Glutamatergic neuron (in vitro differentiated cells): ENCODE data around the gene NIT1. TPM values are rescaled to one million over a fixed set of nuclear protein-coding genes. Genes with fewer than 3 reads are reported as not detected.

Source experiments
- DNase-seq: peaks from one replicate; pipeline ENCODE4 v3.0.0; 2022
- H3K27ac Mint-ChIP-seq: one replicate; pipeline ENCODE4 v1.8.0; 2020; ENCODE audit warnings: mild to moderate bottlenecking, mixed read lengths, inconsistent platforms; ENCODE audit not compliant: unreplicated experiment
- H3K27me3 Mint-ChIP-seq: one replicate; pipeline ENCODE4 v1.8.0; 2020; ENCODE audit warnings: mild to moderate bottlenecking, moderate library complexity, mixed read lengths, inconsistent platforms; ENCODE audit not compliant: unreplicated experiment
- H3K36me3 Mint-ChIP-seq: one replicate; pipeline ENCODE4 v1.8.0; 2020; ENCODE audit warnings: mild to moderate bottlenecking, mixed read lengths, inconsistent platforms; ENCODE audit not compliant: unreplicated experiment
- H3K4me1 Mint-ChIP-seq: one replicate; pipeline ENCODE4 v1.8.0; 2020; ENCODE audit warnings: mild to moderate bottlenecking, low read depth, mixed read lengths, inconsistent platforms; ENCODE audit not compliant: unreplicated experiment
- H3K4me3 Mint-ChIP-seq: one replicate; pipeline ENCODE4 v1.8.0; 2020; ENCODE audit warnings: mild to moderate bottlenecking, mixed read lengths, inconsistent platforms; ENCODE audit not compliant: unreplicated experiment
- H3K9me3 Mint-ChIP-seq: one replicate; pipeline ENCODE4 v1.8.0; 2020; ENCODE audit warnings: mild to moderate bottlenecking, moderate library complexity, mixed read lengths, inconsistent platforms; ENCODE audit not compliant: unreplicated experiment
- total RNA-seq: library from RNA; stranded (reverse); fragmentation: NEBNext Ultra II Directional; extraction: Animal tissue kit (Norgen Biotek cat#: 25700); gene quantifications from one replicate; pipeline ENCODE4 v1.2.1, GENCODE V29; 2021; ENCODE audit not compliant: unreplicated experiment
- TF ChIP-seq, protein P1 (sequence below): fragments of 200-600 bp; sonication (generic); IDR thresholded peaks from one replicate; pipeline ENCODE4 v1.5.0; 2021; ENCODE audit not compliant: partially characterized antibody, unreplicated experiment

The NIT1 gene
- total RNA-seq, 1 donor from 2014 or later = 40.2 TPM

DNA sequence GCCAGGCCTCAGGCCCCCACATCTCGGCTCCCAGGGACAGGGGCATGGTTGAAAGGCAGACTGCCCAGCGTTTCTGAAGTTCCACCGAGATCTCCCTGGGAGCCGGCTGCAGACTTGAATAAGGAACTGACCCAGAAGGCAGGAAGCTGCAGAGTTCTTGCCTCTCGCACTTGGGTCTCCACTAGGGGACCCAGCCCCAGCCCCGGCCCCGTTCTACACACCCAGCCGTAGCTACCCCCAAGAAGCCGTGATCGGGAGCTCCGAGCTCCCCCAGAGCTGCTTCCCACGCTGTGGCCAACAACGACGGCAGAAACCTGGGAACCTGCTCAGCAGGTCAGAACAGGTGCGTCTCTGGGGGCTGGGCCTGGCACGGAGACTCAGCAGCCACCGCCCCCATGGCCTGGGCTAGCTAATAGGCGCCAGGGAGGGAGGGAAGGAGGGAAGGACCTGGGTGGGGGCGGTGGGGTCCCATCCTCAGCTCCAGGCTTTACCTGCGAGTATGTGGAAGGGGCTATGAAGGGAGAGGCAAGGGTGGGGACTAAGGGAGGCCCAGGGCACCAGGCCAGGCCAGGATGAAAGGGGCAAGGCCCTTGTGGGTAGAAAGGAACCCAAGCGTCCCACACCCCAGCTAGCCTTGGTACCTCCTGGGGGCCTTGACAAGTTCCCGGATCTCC is 28.5 kb upstream of the NIT1 start, which contains the start of gene NECTIN4:
NECTIN4 (minus strand) TSS at position 308 of the 674 bp plus-strand sequence; CDS start at position 46, 262 bp downstream.
- DNase-seq = no peak

DNA sequence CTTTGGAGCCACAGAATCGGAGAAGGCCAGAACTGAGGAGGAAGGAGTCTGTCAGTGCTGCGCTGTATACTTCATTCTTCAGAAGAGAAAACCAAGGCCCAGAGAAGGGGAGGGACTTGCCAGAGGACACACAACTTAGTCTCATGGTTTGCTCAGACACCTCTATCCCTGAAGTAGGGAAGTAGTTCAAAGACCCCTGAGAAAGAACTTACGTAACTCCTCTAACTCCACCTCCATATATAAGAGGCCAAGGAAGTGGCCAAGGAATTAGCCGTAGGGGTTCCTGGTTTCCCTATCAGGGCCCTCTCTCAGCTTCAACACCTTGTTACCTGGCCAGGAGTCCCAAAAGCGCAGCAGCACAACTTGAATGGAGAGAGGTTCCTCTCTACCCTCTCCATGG is 28.0 kb upstream of the NIT1 start:
- TF ChIP-seq, protein P1, sequence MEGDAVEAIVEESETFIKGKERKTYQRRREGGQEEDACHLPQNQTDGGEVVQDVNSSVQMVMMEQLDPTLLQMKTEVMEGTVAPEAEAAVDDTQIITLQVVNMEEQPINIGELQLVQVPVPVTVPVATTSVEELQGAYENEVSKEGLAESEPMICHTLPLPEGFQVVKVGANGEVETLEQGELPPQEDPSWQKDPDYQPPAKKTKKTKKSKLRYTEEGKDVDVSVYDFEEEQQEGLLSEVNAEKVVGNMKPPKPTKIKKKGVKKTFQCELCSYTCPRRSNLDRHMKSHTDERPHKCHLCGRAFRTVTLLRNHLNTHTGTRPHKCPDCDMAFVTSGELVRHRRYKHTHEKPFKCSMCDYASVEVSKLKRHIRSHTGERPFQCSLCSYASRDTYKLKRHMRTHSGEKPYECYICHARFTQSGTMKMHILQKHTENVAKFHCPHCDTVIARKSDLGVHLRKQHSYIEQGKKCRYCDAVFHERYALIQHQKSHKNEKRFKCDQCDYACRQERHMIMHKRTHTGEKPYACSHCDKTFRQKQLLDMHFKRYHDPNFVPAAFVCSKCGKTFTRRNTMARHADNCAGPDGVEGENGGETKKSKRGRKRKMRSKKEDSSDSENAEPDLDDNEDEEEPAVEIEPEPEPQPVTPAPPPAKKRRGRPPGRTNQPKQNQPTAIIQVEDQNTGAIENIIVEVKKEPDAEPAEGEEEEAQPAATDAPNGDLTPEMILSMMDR = no peak
- no peaks in the 10 kb centered on the region for H3K4me1 Mint-ChIP-seq
- peaks cover 8% of the 10 kb centered on the region for H3K27me3 Mint-ChIP-seq
- DNase-seq = no peak
- no peaks in the 10 kb centered on the region for H3K36me3 Mint-ChIP-seq
- peaks cover 3% of the 10 kb centered on the region for H3K9me3 Mint-ChIP-seq
- no peak overlapping the region for H3K27ac Mint-ChIP-seq
- no peak overlapping the region for H3K4me3 Mint-ChIP-seq

More for the DNA sequence above, 28.5 kb upstream of the NIT1 start, which contains the start of gene NECTIN4:
- no peak within 1 kb of the TSS for H3K27ac Mint-ChIP-seq
- no peaks in the 10 kb centered on the region for H3K4me1 Mint-ChIP-seq
- TF ChIP-seq, protein P1 = no peak
- H3K9me3 Mint-ChIP-seq = peaks cover 3% of the 10 kb centered on the region
- H3K36me3 Mint-ChIP-seq = no peaks in the 10 kb centered on the region
- H3K4me3 Mint-ChIP-seq = no peak within 1 kb of the TSS
- peaks cover 7% of the 10 kb centered on the region for H3K27me3 Mint-ChIP-seq

DNA sequence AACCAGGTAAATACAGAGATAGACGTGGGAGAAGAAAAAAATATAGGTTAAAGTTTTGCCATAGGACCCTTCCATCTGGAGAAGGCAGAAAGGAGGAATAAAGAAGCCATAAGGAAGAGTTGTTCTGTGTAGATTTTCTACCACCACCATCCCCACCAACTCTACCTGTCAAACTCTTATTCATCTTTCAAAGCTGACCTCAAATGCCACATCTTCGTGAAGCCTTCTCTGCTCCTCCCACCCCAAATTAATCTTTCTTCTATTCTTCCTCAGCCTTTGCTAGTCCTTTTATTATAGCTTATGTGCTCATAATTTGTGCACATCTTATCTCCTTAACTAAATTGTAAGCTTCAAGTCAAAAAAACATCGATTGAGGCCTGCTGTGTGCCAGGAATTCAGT is 27.3 kb upstream of the NIT1 start:
- no peaks in the 10 kb centered on the region for H3K4me1 Mint-ChIP-seq
- H3K27ac Mint-ChIP-seq = no peak overlapping the region
- no peaks in the 10 kb centered on the region for H3K36me3 Mint-ChIP-seq
- no peak overlapping the region for H3K4me3 Mint-ChIP-seq
- no peak for DNase-seq
- TF ChIP-seq, protein P1 = no peak
- H3K27me3 Mint-ChIP-seq = peaks cover 11% of the 10 kb centered on the region
- peaks cover 3% of the 10 kb centered on the region for H3K9me3 Mint-ChIP-seq

DNA sequence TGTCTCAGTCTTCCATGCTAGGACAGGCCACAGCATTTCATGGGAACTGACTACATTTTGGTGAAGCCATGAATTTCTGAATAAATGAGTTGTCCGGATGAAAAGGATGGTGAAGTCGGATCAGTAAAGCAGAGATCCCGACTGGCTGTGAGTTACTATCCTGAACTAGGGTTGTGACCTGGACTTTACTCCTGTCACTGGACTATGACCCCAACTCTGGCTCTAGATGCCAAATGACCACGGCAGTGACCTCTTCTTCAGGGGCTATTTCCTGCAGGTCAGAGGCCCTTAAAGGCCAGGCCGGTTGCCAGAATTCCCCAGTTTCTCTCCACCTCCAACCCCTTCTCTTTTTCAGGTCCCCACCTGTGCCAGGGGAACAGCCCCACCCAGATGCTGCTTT is 26.8 kb upstream of the NIT1 start:
- H3K36me3 Mint-ChIP-seq = no peaks in the 10 kb centered on the region
- no peak for DNase-seq
- TF ChIP-seq, protein P1 = no peak
- no peak overlapping the region for H3K27ac Mint-ChIP-seq
- peaks cover 3% of the 10 kb centered on the region for H3K9me3 Mint-ChIP-seq
- no peak overlapping the region for H3K4me3 Mint-ChIP-seq
- no peaks in the 10 kb centered on the region for H3K4me1 Mint-ChIP-seq
- peaks cover 10% of the 10 kb centered on the region for H3K27me3 Mint-ChIP-seq

DNA sequence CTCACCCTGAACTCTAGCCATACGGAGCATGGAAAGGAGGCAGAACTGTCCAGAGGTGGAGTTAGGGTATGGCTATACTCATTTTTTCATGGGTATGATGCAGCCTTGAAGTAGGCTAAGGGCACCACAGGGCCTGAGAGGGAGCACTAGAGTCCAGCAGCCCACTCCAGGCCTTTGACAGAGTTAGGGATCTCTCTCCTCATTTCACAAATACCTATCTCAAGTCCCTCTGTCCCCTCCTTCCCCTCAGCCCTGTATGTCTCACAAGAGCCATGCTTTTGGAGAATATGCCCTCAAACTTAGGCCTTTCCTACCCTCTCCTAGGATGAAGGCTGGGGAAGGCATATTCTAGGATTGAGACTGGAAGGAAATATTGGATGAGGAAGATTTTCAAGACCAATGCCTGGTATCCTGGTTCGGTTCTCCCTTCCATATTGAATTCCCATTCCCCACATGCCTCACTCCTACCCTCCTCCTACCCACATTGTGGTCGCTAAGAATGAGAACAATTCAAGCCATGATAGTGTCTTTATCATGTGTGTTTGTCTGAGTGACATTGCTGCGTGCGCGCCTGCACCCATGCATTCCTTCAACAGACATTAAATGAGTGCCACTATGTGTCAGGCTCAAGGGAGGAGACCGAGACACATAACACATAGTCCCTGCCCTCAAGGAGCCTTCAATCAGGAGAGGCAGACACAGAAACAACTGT is 26.0 kb upstream of the NIT1 start:
- no peak overlapping the region for H3K4me3 Mint-ChIP-seq
- no peaks in the 10 kb centered on the region for H3K36me3 Mint-ChIP-seq
- TF ChIP-seq, protein P1 = no peak
- H3K4me1 Mint-ChIP-seq = peaks cover under 1% of the 10 kb centered on the region
- no peak for DNase-seq
- no peak overlapping the region for H3K27ac Mint-ChIP-seq
- H3K9me3 Mint-ChIP-seq = peaks cover 2% of the 10 kb centered on the region
- peaks cover 11% of the 10 kb centered on the region for H3K27me3 Mint-ChIP-seq
